ENCODE data around the gene RUNX3. TPM values are rescaled to one million over a fixed set of nuclear protein-coding genes. Genes with fewer than 3 reads are reported as not detected.
"Not testable (repeated sequence)": the region's sequence is repeated elsewhere in the genome, so short reads cannot be mapped to it uniquely, and the experiment has no call there.

Gene RUNX3
- total and polyA plus RNA-seq, 4 experiments from 2014 or later = 12.5 to 112 (median 78.0) TPM

DNA sequence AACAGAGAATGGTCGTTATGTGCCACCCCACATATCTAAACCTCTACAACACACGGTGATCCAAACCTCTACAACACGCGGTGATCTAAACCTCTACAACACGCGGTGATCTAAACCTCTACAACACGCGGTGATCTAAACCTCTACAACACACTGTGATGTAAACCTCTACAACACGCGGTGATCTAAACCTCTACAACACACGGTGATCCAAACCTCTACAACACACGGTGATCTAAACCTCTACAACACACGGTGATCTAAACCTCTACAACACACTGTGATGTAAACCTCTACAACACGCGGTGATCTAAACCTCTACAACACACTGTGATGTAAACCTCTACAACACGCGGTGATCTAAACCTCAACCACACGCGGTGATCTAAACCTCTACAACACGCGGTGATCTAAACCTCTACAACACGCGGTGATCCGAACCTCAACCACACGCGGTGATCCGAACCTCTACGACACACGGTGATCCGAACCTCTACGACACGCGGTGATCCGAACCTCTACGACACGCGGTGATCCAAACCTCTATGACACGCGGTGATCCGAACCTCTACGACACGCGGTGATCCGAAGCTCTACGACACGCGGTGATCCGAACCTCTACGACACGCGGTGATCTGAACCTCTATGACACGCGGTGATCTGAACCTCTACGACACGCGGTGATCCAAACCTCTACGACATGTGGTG, 22.3 kb downstream of the RUNX3 start:
- Mint-ChIP-seq H3K4me1 (peaks cover 32 to 57% (median 44%) of the 10 kb centered on the region in 4 donors), H3K4me3 (peak overlapping the region in 2 of 8 donors; percentile 7 to 58), H3K27ac (peak overlapping the region; percentile 41 to 100 (median 85)), H3K36me3 (peaks cover 32 to 78% of the 10 kb centered on the region in 2 donors)
- ChIA-PET CTCF (ENCODE audit: partially characterized antibody) (interaction anchor here (1.7 kb wide), 1 partner anchor 130 kb away, joined by 7 read pairs; no protein-coding TSS in a partner anchor), POLR2A (ENCODE audit: partially characterized antibody) (interaction anchor here (14.7 kb wide), 1 partner anchor 19 kb away, joined by 335 read pairs; the partner anchor contains the start of gene RUNX3)
- intact Hi-C loops (cut with micrococcal nuclease); H3K9me3 Mint-ChIP-seq; H3K9me3 ChIP-seq (ENCODE audit: control insufficient read depth in 1 of 2, low read length in 2 of 2); H3K4me3 ChIP-seq (ENCODE audit: low read length in 2 of 2); H3K27me3 Mint-ChIP-seq; H3K27me3 ChIP-seq (ENCODE audit: insufficient read depth, low read length): not testable (repeated sequence)
- peak in 2 of 5 donors; percentile 1 to 33 for DNase-seq
- peaks cover 51% of the 10 kb centered on the region for H3K4me1 ChIP-seq (ENCODE audit: insufficient read depth, low read length)
- H3K36me3 ChIP-seq (ENCODE audit: insufficient read depth, low read length) = peaks cover 72% of the 10 kb centered on the region
- H3K27ac ChIP-seq (ENCODE audit: low read depth, low read length) = peak overlapping the region; percentile 16

DNA sequence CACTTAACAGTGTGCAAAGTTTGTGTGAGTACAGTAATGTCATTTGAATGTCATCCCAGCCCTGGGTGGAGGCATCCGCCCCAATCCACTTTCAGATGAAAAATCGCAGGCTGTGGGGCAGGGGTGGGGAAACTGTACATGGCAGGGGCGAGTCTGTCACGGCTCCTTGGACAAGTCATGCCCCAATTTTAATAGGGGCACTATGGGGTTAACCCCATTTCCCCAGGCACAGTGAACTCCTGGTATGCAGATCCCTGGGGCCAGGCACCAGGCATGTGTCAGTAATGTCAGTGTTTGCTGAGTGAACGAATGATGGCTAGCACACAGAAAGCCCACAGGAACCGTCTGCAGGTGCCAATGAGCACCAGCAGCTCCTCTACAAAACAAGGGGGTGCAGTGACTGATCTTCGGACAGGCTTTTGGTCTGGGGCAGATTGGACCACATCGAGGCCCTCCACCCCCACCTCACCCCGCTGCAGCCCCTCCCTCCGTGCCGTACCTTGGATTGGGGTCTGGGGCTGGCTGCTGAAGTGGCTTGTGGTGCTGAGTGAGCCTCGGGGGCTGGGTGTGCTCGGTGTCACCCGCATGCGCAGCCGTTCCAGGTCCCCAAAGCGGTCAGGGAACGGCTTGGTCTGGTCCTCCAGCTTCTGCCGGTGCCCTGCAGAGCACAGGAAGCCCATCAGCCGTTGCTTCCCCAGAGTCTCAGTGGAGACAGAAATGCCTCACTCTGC, 23.2 kb downstream of the RUNX3 start:
- CTCF ChIA-PET (ENCODE audit: partially characterized antibody) = no interaction called here
- peak overlapping the region; percentile 16 for H3K27ac ChIP-seq (ENCODE audit: low read depth, low read length)
- POLR2A ChIA-PET (ENCODE audit: partially characterized antibody) = interaction anchor here (1.1 kb wide), 1 partner anchor 21 kb away, joined by 4 read pairs; no protein-coding TSS in a partner anchor
- intact Hi-C loops (cut with micrococcal nuclease) = no loop called here
- peaks cover 70% of the 10 kb centered on the region for H3K36me3 ChIP-seq (ENCODE audit: insufficient read depth, low read length)
- H3K27ac Mint-ChIP-seq = peak overlapping the region in 6 of 7 donors; percentile 36 to 100 (median 56)
- H3K9me3 Mint-ChIP-seq = peaks cover 0 to 7% (median 0%) of the 10 kb centered on the region in 8 donors
- H3K4me3 ChIP-seq (ENCODE audit: low read length in 2 of 2) = no peak overlapping the region
- peaks cover 43% of the 10 kb centered on the region for H3K4me1 ChIP-seq (ENCODE audit: insufficient read depth, low read length)
- no peak for DNase-seq
- peaks cover 27 to 78% of the 10 kb centered on the region in 2 donors for H3K36me3 Mint-ChIP-seq
- no peaks in the 10 kb centered on the region for H3K9me3 ChIP-seq (ENCODE audit: control insufficient read depth in 1 of 2, low read length in 2 of 2)
- peaks cover 26 to 52% (median 39%) of the 10 kb centered on the region in 4 donors for H3K4me1 Mint-ChIP-seq
- H3K27me3 ChIP-seq (ENCODE audit: insufficient read depth, low read length) = no peaks in the 10 kb centered on the region
- no peak overlapping the region for H3K4me3 Mint-ChIP-seq
- H3K27me3 Mint-ChIP-seq = no peaks in the 10 kb centered on the region

DNA sequence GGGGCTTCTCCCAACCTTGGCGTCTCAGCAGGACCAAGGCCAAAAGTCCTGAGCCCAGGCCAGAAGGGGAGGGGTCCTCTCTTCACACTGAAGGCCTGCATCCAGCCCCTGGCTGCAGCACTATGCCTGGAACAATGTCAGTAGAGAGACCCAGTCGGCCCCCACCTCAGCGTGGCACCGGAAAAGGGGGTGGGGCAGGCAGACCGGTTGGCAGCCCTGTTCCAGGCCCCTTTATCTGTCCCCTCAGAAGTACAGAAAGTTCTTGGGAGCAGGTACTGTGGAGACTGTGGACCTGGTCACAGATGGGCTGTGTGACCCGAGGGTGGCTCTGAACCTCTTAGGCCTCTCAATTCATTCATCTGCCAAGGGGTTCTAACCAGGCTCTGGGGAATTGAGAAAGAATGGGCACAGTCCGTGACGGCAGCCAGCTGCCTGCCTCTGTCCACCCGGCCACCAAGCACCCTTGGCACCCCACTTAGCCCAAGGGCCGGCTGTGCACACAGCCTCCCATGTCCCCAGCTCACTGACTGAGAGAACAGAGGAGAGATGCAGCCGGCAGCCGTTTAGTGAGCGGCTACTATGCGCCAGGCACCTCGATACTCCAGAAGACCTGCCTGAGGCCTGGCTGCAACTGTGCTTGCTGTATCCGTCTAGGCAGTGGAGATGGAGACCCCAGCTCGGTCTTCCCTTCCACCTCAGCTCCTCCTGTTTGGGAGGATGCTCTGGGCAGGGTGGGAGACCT, 23.9 kb downstream of the RUNX3 start:
- Histone ChIP-seq H3K27me3 (ENCODE audit: insufficient read depth, low read length) (no peaks in the 10 kb centered on the region), H3K9me3 (ENCODE audit: control insufficient read depth in 1 of 2, low read length in 2 of 2) (no peaks in the 10 kb centered on the region), H3K27ac (ENCODE audit: low read depth, low read length) (no peak overlapping the region), H3K4me3 (ENCODE audit: low read length in 2 of 2) (no peak overlapping the region), H3K36me3 (ENCODE audit: insufficient read depth, low read length) (peaks cover 77% of the 10 kb centered on the region), H3K4me1 (ENCODE audit: insufficient read depth, low read length) (peaks cover 36% of the 10 kb centered on the region)
- no peaks in the 10 kb centered on the region for H3K27me3 Mint-ChIP-seq
- peaks cover 23 to 76% of the 10 kb centered on the region in 2 donors for H3K36me3 Mint-ChIP-seq
- no peak overlapping the region for H3K4me3 Mint-ChIP-seq
- CTCF ChIA-PET (ENCODE audit: partially characterized antibody) = no interaction called here
- peaks cover 0 to 9% (median 0%) of the 10 kb centered on the region in 8 donors for H3K9me3 Mint-ChIP-seq
- peak in 1 of 5 donors; percentile 30 for DNase-seq
- H3K27ac Mint-ChIP-seq = peak overlapping the region; percentile 6 to 70 (median 36)
- POLR2A ChIA-PET (ENCODE audit: partially characterized antibody) = interaction anchor here (1.1 kb wide), 1 partner anchor 22 kb away, joined by 4 read pairs; no protein-coding TSS in a partner anchor
- intact Hi-C loops (cut with micrococcal nuclease) = no loop called here
- peaks cover 22 to 45% (median 34%) of the 10 kb centered on the region in 4 donors for H3K4me1 Mint-ChIP-seq

DNA sequence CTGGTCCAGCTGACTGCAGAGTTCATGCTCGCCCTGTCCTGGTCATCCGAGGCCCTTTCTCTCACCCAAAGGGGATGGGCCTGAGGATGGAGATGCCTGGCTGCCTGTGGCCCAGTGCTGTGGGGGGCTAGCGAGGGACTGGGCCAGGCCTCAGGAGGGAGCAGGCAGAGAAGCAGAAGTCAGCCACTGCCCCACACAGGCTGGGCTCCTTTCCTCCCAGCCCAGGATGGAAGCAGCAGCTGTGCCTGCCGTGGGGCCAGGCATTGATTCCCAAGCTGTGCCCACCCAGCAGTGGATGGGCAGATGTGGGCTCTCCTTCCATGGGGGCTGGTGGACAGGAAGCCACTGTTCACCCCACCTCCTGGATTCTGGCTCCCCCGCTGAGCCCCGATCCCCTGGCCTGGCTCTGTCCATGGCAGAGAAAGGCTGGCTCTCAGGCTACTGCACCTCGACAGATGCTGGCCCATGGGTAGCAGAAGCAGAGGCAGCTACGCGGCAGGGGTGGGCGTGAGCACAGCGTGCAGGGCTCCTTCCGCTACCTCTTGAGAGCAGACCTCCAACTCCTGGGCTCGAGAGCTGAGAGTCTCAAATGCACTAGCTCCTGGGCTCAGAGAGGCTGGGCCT, 24.6 kb downstream of the RUNX3 start:
- H3K27ac Mint-ChIP-seq = peak overlapping the region in 3 of 7 donors; percentile 18 to 70 (median 35)
- peaks cover 78% of the 10 kb centered on the region for H3K36me3 ChIP-seq (ENCODE audit: insufficient read depth, low read length)
- CTCF ChIA-PET (ENCODE audit: partially characterized antibody) = no interaction called here
- H3K4me3 ChIP-seq (ENCODE audit: low read length in 2 of 2) = no peak overlapping the region
- H3K4me3 Mint-ChIP-seq = no peak overlapping the region
- peaks cover 17 to 43% (median 30%) of the 10 kb centered on the region in 4 donors for H3K4me1 Mint-ChIP-seq
- H3K9me3 ChIP-seq (ENCODE audit: control insufficient read depth in 1 of 2, low read length in 2 of 2) = no peaks in the 10 kb centered on the region
- POLR2A ChIA-PET (ENCODE audit: partially characterized antibody) = interaction anchor here (1.1 kb wide), 1 partner anchor 23 kb away, joined by 4 read pairs; no protein-coding TSS in a partner anchor
- H3K27me3 ChIP-seq (ENCODE audit: insufficient read depth, low read length) = no peaks in the 10 kb centered on the region
- peak in 1 of 5 donors; percentile 28 for DNase-seq
- peaks cover 0 to 9% (median 0%) of the 10 kb centered on the region in 8 donors for H3K9me3 Mint-ChIP-seq
- H3K4me1 ChIP-seq (ENCODE audit: insufficient read depth, low read length) = peaks cover 30% of the 10 kb centered on the region
- H3K27ac ChIP-seq (ENCODE audit: low read depth, low read length) = no peak overlapping the region
- peaks cover 20 to 75% of the 10 kb centered on the region in 2 donors for H3K36me3 Mint-ChIP-seq
- no peaks in the 10 kb centered on the region for H3K27me3 Mint-ChIP-seq
- intact Hi-C loops (cut with micrococcal nuclease) = no loop called here

DNA sequence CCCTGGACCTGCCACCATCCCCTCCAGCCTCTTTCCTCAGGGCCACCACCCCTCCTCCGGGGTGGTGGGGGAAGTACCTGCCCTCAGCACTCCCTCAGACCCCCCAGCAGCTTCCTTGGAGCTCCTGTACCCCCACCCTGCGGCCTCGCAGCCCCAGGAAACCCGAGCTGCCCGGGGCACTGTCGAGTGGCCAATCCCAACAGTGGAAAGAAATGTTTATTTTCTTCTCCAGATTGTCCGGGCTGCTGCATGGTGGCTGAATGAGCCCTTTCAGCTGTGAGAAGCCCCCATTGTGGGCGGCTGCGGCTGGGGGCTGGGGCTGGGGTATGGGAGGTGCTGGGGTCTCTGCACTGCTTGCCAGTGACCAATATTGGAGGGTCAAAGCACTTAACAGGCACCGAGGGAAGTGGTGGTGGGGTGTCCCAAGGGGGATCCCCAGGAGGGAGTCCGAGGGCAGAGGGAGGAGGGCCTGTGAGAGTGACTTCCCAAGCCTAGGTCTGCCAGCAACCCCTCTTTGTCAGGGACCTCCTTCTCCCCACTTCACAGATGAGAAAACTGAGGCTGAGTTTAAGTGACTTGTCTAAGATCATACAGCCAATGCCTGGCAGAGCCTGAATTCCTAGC, 25.2 kb downstream of the RUNX3 start:
- Histone ChIP-seq H3K36me3 (ENCODE audit: insufficient read depth, low read length) (peaks cover 78% of the 10 kb centered on the region), H3K27ac (ENCODE audit: low read depth, low read length) (no peak overlapping the region), H3K4me1 (ENCODE audit: insufficient read depth, low read length) (peaks cover 26% of the 10 kb centered on the region), H3K4me3 (ENCODE audit: low read length in 2 of 2) (no peak overlapping the region), H3K27me3 (ENCODE audit: insufficient read depth, low read length) (no peaks in the 10 kb centered on the region), H3K9me3 (ENCODE audit: control insufficient read depth in 1 of 2, low read length in 2 of 2) (no peaks in the 10 kb centered on the region)
- intact Hi-C loops (cut with micrococcal nuclease) = no loop called here
- POLR2A ChIA-PET (ENCODE audit: partially characterized antibody) = no interaction called here
- Mint-ChIP-seq H3K27ac (peak overlapping the region in 2 of 7 donors; percentile 18 to 85), H3K4me1 (peaks cover 17 to 44% (median 31%) of the 10 kb centered on the region in 4 donors), H3K36me3 (peaks cover 24 to 77% of the 10 kb centered on the region in 2 donors), H3K27me3 (no peaks in the 10 kb centered on the region), H3K9me3 (peaks cover 0 to 11% (median 0%) of the 10 kb centered on the region in 8 donors), H3K4me3 (no peak overlapping the region)
- CTCF ChIA-PET (ENCODE audit: partially characterized antibody) = no interaction called here
- peak in 1 of 5 donors; percentile 36 for DNase-seq

DNA sequence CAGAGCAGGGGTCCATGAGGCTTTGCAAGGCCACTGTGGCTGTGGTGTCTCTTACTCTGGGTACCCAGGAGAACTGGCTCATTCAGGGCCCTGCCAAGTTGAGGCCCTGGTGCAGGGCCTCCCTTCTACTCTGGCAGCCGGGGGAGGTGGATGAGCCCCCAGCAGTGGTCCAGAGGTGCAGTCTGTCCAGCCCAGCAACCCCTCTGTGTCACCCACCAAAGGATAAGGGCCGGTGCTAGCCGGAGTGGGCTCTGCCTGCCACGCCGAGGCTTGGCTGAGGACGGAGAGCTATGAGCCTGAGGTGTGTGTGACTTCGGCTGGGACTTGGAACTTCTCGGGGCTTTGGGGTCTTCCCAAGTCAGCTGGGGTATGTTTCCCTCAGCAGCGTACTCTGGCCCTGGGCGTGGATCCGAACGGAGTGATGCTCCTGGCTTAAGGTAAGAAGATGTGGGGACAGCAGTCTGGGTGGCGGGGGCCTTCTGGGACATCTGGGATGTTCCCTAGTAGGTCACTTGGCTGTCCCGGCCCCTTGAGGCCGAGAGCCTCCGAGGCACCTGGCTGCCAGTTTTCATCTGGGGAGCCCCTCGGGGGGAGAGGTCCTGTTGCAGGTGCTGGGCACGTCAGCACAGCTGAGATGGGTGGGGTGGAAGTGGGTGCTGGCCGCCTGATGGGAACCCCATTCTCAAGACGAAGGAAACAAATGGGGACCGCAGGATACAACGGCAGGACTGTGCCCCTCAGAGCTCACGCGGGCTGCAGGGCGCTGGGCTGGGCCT, 25.9 kb downstream of the RUNX3 start:
- peak overlapping the region in 4 of 7 donors; percentile 22 to 85 (median 50) for H3K27ac Mint-ChIP-seq
- ChIA-PET POLR2A (ENCODE audit: partially characterized antibody) (no interaction called here), CTCF (ENCODE audit: partially characterized antibody) (interaction anchor here (1.0 to 1.6 kb wide), 2 partner anchors 26 to 56 kb away, joined by 3 to 4 read pairs; partner anchors contain the start of gene RUNX3)
- H3K4me1 Mint-ChIP-seq = peaks cover 15 to 44% (median 31%) of the 10 kb centered on the region in 4 donors
- intact Hi-C loops (cut with micrococcal nuclease) = no loop called here
- Histone ChIP-seq H3K9me3 (ENCODE audit: control insufficient read depth in 1 of 2, low read length in 2 of 2) (no peaks in the 10 kb centered on the region), H3K36me3 (ENCODE audit: insufficient read depth, low read length) (peaks cover 73% of the 10 kb centered on the region), H3K4me1 (ENCODE audit: insufficient read depth, low read length) (peaks cover 24% of the 10 kb centered on the region), H3K27me3 (ENCODE audit: insufficient read depth, low read length) (no peaks in the 10 kb centered on the region), H3K4me3 (ENCODE audit: low read length in 2 of 2) (no peak overlapping the region), H3K27ac (ENCODE audit: low read depth, low read length) (no peak overlapping the region)
- no peaks in the 10 kb centered on the region for H3K27me3 Mint-ChIP-seq
- peak in 1 of 5 donors; percentile 28 for DNase-seq
- H3K36me3 Mint-ChIP-seq = peaks cover 22 to 75% of the 10 kb centered on the region in 2 donors
- H3K9me3 Mint-ChIP-seq = peaks cover 0 to 9% (median 0%) of the 10 kb centered on the region in 8 donors
- peak overlapping the region in 1 of 8 donors; percentile 7 for H3K4me3 Mint-ChIP-seq

Measured in CD4-positive, alpha-beta memory T cell (primary cell).